Measurements from ENCODE around the gene ROBO1. TPM values are rescaled to one million over a fixed set of nuclear protein-coding genes. Genes with fewer than 3 reads are reported as not detected.

ROBO1 gene
- total and polyA plus RNA-seq, 2 experiments from 2014 or later: 18.8 to 31.9 TPM

- peak overlapping the region; percentile 57 for H3K4me2 ChIP-seq (ENCODE audit: unreplicated experiment)
- TF ChIP-seq EZH2 (IDR thresholded peaks at IDR 0.05; ENCODE audit: insufficient read depth, poor library complexity, severe bottlenecking): no peak
- no peak for TF ChIP-seq EZH2phosphoT487 (IDR thresholded peaks at IDR 0.05; ENCODE audit: insufficient read depth, low read depth)
- no peaks in the 10 kb centered on the region for H3F3A ChIP-seq (ENCODE audit: insufficient read depth)
- in situ Hi-C loops (cut with MboI): no loop called here
- H3K4me3 ChIP-seq: no peak overlapping the region
- no peaks in the 10 kb centered on the region for H3K9me3 ChIP-seq (ENCODE audit: low read depth)
- H3K79me2 ChIP-seq (ENCODE audit: insufficient read depth): no peaks in the 10 kb centered on the region
- H3K27me3 ChIP-seq (replicated peaks; ENCODE audit: insufficient read depth): no peaks in the 10 kb centered on the region
- no peaks in the 10 kb centered on the region for H4K20me1 ChIP-seq (ENCODE audit: insufficient read depth)
- H3K36me3 ChIP-seq (ENCODE audit: low read depth): no peaks in the 10 kb centered on the region
- no peaks in the 10 kb centered on the region for H3K9me2 ChIP-seq (ENCODE audit: insufficient read depth)
- H3K9ac ChIP-seq: no peak overlapping the region
- no peak for DNase-seq
- WGBS, 2 experiments (ENCODE audit: low coverage in 1 of 2, low lambda C conversion rate in 2 of 2, missing lambda C conversion rate in 2 of 2): 100% methylated on average over 1 of the region's 1 CpG
- H2AFZ ChIP-seq: no peak overlapping the region
- peaks cover 8% of the 10 kb centered on the region for H3K4me1 ChIP-seq (ENCODE audit: insufficient read depth)
- H3K27ac ChIP-seq: no peak overlapping the region
These were observed 1045.8 kb downstream of the ROBO1 start for GRCh38 chr3:78721771-78722543.

DNA sequence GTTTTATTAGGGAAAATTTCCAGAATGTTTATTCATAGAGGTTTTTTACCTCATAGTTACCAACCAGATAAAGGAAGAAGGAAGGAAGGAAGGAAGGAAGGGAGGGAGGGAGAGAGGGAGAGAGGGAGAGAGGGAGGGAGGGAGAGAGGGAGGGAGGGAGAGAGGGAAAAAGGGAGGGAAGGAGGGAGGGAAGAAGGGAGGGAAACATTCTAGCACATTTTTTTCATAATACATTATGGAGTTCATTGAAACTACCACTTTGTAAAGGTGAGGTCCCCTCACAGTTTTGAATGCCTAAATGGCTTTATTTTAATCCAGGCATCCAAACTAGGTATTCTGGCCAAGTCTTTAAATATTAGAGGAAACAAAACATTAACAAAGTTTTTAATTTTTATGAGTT, 1049.1 kb downstream of the ROBO1 start:
- H4K20me1 ChIP-seq (ENCODE audit: insufficient read depth): no peaks in the 10 kb centered on the region
- H3K9ac ChIP-seq: no peak overlapping the region
- H3F3A ChIP-seq (ENCODE audit: insufficient read depth): no peaks in the 10 kb centered on the region
- H3K36me3 ChIP-seq (ENCODE audit: low read depth): no peaks in the 10 kb centered on the region
- H3K4me2 ChIP-seq (ENCODE audit: unreplicated experiment): no peak overlapping the region
- in situ Hi-C loops (cut with MboI): no loop called here
- no peaks in the 10 kb centered on the region for H3K79me2 ChIP-seq (ENCODE audit: insufficient read depth)
- no peak overlapping the region for H3K4me3 ChIP-seq
- no peaks in the 10 kb centered on the region for H3K9me3 ChIP-seq (ENCODE audit: low read depth)
- no peak overlapping the region for H2AFZ ChIP-seq
- H3K9me2 ChIP-seq (ENCODE audit: insufficient read depth): no peaks in the 10 kb centered on the region
- no peak overlapping the region for H3K27ac ChIP-seq
- H3K4me1 ChIP-seq (ENCODE audit: insufficient read depth): peaks cover 8% of the 10 kb centered on the region
- H3K27me3 ChIP-seq (replicated peaks; ENCODE audit: insufficient read depth): no peaks in the 10 kb centered on the region
- no peak for DNase-seq
- TF ChIP-seq EZH2phosphoT487 (IDR thresholded peaks at IDR 0.05; ENCODE audit: insufficient read depth, low read depth) (no peak), EZH2 (IDR thresholded peaks at IDR 0.05; ENCODE audit: insufficient read depth, poor library complexity, severe bottlenecking) (no peak)

- no peak overlapping the region for H3K27ac ChIP-seq
- no peaks in the 10 kb centered on the region for H3K9me2 ChIP-seq (ENCODE audit: insufficient read depth)
- H3K4me3 ChIP-seq: no peak overlapping the region
- TF ChIP-seq EZH2phosphoT487 (IDR thresholded peaks at IDR 0.05; ENCODE audit: insufficient read depth, low read depth) (no peak), EZH2 (IDR thresholded peaks at IDR 0.05; ENCODE audit: insufficient read depth, poor library complexity, severe bottlenecking) (no peak)
- no peaks in the 10 kb centered on the region for H3K9me3 ChIP-seq (ENCODE audit: low read depth)
- H3F3A ChIP-seq (ENCODE audit: insufficient read depth): no peaks in the 10 kb centered on the region
- H3K79me2 ChIP-seq (ENCODE audit: insufficient read depth): no peaks in the 10 kb centered on the region
- H3K4me1 ChIP-seq (ENCODE audit: insufficient read depth): peaks cover 2% of the 10 kb centered on the region
- H3K36me3 ChIP-seq (ENCODE audit: low read depth): no peaks in the 10 kb centered on the region
- H2AFZ ChIP-seq: no peak overlapping the region
- no peaks in the 10 kb centered on the region for H3K27me3 ChIP-seq (replicated peaks; ENCODE audit: insufficient read depth)
- no peak for DNase-seq
- no peak overlapping the region for H3K9ac ChIP-seq
- no peak overlapping the region for H3K4me2 ChIP-seq (ENCODE audit: unreplicated experiment)
- H4K20me1 ChIP-seq (ENCODE audit: insufficient read depth): no peaks in the 10 kb centered on the region
- in situ Hi-C loops (cut with MboI): no loop called here
- WGBS, 2 experiments (ENCODE audit: low coverage in 1 of 2, low lambda C conversion rate in 2 of 2, missing lambda C conversion rate in 2 of 2): 86 to 89% methylated on average over 5 of the region's 5 CpGs
These were observed 1050.8 kb downstream of the ROBO1 start for GRCh38 chr3:78717041-78717440.

- Histone ChIP-seq H3K4me3 (no peak overlapping the region), H3F3A (ENCODE audit: insufficient read depth) (no peaks in the 10 kb centered on the region), H3K27ac (no peak overlapping the region), H3K9me3 (ENCODE audit: low read depth) (no peaks in the 10 kb centered on the region), H3K36me3 (ENCODE audit: low read depth) (no peaks in the 10 kb centered on the region), H3K4me2 (ENCODE audit: unreplicated experiment) (no peak overlapping the region), H3K9me2 (ENCODE audit: insufficient read depth) (no peaks in the 10 kb centered on the region), H4K20me1 (ENCODE audit: insufficient read depth) (no peaks in the 10 kb centered on the region), H3K4me1 (ENCODE audit: insufficient read depth) (no peaks in the 10 kb centered on the region), H3K79me2 (ENCODE audit: insufficient read depth) (no peaks in the 10 kb centered on the region), H2AFZ (no peak overlapping the region), H3K9ac (no peak overlapping the region), H3K27me3 (replicated peaks; ENCODE audit: insufficient read depth) (no peaks in the 10 kb centered on the region)
- TF ChIP-seq EZH2phosphoT487 (IDR thresholded peaks at IDR 0.05; ENCODE audit: insufficient read depth, low read depth): no peak
- TF ChIP-seq EZH2 (IDR thresholded peaks at IDR 0.05; ENCODE audit: insufficient read depth, poor library complexity, severe bottlenecking): no peak
- in situ Hi-C loops (cut with MboI): no loop called here
- DNase-seq: no peak
These were observed 1054.9 kb downstream of the ROBO1 start for GRCh38 chr3:78712941-78713340.

DNA sequence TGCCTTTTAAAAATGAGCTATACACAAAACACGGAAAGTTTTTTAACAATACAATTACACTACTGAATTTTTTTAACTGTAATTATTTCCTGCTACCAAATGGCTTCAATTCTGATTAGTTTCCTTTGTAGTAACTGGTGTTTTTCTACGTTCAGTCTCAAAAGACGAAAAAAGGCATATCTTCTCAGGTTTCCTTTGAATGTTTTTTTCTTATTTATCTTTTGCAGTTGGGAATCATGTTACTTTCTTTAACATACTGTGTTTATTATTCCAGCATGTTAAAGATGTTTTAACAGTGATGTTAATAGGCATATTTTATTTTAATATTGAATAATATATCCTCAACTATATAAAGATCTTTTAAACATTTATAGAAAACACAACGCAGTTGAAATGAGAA, 1055.5 kb downstream of the ROBO1 start:
- no peak for TF ChIP-seq EZH2 (IDR thresholded peaks at IDR 0.05; ENCODE audit: insufficient read depth, poor library complexity, severe bottlenecking)
- TF ChIP-seq EZH2phosphoT487 (IDR thresholded peaks at IDR 0.05; ENCODE audit: insufficient read depth, low read depth): no peak
- in situ Hi-C loops (cut with MboI): no loop called here
- Histone ChIP-seq H3K9me3 (ENCODE audit: low read depth) (no peaks in the 10 kb centered on the region), H3K36me3 (ENCODE audit: low read depth) (no peaks in the 10 kb centered on the region), H3K9ac (no peak overlapping the region), H3K4me3 (no peak overlapping the region), H3K79me2 (ENCODE audit: insufficient read depth) (no peaks in the 10 kb centered on the region), H3K4me1 (ENCODE audit: insufficient read depth) (no peaks in the 10 kb centered on the region), H2AFZ (no peak overlapping the region), H3K9me2 (ENCODE audit: insufficient read depth) (no peaks in the 10 kb centered on the region), H3K27ac (no peak overlapping the region), H3K4me2 (ENCODE audit: unreplicated experiment) (no peak overlapping the region), H3K27me3 (replicated peaks; ENCODE audit: insufficient read depth) (no peaks in the 10 kb centered on the region), H4K20me1 (ENCODE audit: insufficient read depth) (no peaks in the 10 kb centered on the region), H3F3A (ENCODE audit: insufficient read depth) (no peaks in the 10 kb centered on the region)
- no peak for DNase-seq
- 72 to 79% methylated on average over 4 of the region's 4 CpGs for WGBS, 2 experiments (ENCODE audit: low coverage in 1 of 2, low lambda C conversion rate in 2 of 2, missing lambda C conversion rate in 2 of 2)
